Measurements from ENCODE around the gene GGACT. TPM values are rescaled to one million over a fixed set of nuclear protein-coding genes. Genes with fewer than 3 reads are reported as not detected.
A peak's percentile ranks its signal among the peaks of the same experiment; 100 is the strongest.
"Not testable (repeated sequence)": the region's sequence is repeated elsewhere in the genome, so short reads cannot be mapped to it uniquely, and the experiment has no call there.

GGACT gene
- total RNA-seq, 2 experiments from 2014 or later = 4.7 to 9.9 TPM

DNA sequence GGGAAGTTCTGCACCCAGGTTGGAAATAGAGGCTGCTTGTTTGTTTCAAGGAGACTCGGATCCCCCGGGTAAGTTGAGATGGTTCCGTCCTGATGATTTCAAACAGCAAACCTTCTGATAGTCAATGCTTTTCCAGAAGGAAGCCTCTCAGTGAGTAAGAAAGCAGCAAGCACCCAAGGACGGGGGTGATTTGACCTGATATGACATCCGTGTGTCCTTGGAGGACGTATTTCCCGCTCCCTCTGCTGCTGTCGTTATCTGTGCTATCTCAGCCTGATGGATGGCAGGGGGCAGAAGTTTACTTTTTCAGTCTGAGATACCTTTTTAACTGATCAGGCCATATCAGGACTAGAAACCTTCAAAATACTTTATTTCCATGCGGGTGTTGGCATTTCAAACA, 5.7 kb upstream of the GGACT start:
- no peak overlapping the region for H3K27ac Mint-ChIP-seq
- CTCF ChIA-PET = interaction anchor here (1.1 kb wide), 1 partner anchor 8 kb away, joined by 3 read pairs; no protein-coding TSS in a partner anchor
- POLR2A ChIA-PET = no interaction called here

DNA sequence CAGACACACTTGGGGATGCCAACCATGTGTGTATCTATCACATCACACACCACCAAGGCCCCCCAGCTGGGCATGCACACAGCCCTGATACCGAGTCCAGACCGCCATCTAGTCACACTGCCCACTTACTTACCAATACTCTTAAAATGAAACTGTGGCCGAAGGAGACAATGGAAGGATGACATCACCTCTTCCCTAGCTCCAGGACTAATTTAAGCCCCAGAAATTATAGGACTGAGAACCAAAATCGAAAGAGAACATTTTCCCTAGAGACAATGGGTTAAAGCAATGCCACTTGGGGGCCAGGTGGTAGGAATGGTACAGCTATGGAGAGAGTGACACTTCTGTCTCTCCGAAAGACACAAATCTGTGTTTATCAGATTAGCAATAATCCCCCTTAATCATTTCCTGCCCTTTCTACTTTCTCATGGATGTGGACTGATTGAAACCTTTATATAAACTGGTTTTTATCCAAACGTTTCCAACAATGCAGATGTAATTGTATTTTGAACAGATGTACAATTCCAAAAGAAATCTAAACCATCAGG, 663 bp upstream of the GGACT start:
- peak overlapping the region; percentile 92 for H3K27ac Mint-ChIP-seq
- peaks cover 1% of the 10 kb centered on the region for H3K9me3 Mint-ChIP-seq
- CTCF ChIA-PET = interaction anchor here (1.0 to 2.7 kb wide), 7 partner anchors 9 to 21 kb away, joined by 3 to 11 read pairs (median 4); no protein-coding TSS in a partner anchor
- H3K4me1 Mint-ChIP-seq = peaks cover 59% of the 10 kb centered on the region
- POLR2A ChIA-PET = no interaction called here
- H3K27me3 Mint-ChIP-seq = no peaks in the 10 kb centered on the region
- DNase-seq = peak; percentile 9
- H3K4me3 Mint-ChIP-seq = peak overlapping the region; percentile 72
- H3K36me3 Mint-ChIP-seq (ENCODE audit: low read depth) = peaks cover 12% of the 10 kb centered on the region

More for the DNA sequence above, 5.7 kb upstream of the GGACT start:
- H3K4me1 Mint-ChIP-seq = peaks cover 15% of the 10 kb centered on the region
- no peak overlapping the region for H3K4me3 Mint-ChIP-seq
- no peaks in the 10 kb centered on the region for H3K36me3 Mint-ChIP-seq (ENCODE audit: low read depth)
- H3K27me3 Mint-ChIP-seq = peaks cover 2% of the 10 kb centered on the region
- H3K9me3 Mint-ChIP-seq = no peaks in the 10 kb centered on the region
- DNase-seq = no peak

GRCh38 chr13:100584896-100585295, 3.7 kb downstream of the GGACT start:
- Mint-ChIP-seq H3K4me3 (peak overlapping the region; percentile 21), H3K4me1 (peaks cover 75% of the 10 kb centered on the region), H3K36me3 (ENCODE audit: low read depth) (peaks cover 43% of the 10 kb centered on the region), H3K9me3 (peaks cover 4% of the 10 kb centered on the region), H3K27me3 (no peaks in the 10 kb centered on the region), H3K27ac (peak overlapping the region; percentile 77)
- DNase-seq = peak; percentile 45
- ChIA-PET CTCF (interaction anchor here (0.6 to 1.5 kb wide), 5 partner anchors 14 to 1128 kb away, joined by 3 to 5 read pairs (median 4); partner anchors contain the start of gene TMTC4), POLR2A (interaction anchor here (0.6 kb wide), 1 partner anchor 90 kb away, joined by 3 read pairs; the partner anchor contains the start of gene TMTC4)

DNA sequence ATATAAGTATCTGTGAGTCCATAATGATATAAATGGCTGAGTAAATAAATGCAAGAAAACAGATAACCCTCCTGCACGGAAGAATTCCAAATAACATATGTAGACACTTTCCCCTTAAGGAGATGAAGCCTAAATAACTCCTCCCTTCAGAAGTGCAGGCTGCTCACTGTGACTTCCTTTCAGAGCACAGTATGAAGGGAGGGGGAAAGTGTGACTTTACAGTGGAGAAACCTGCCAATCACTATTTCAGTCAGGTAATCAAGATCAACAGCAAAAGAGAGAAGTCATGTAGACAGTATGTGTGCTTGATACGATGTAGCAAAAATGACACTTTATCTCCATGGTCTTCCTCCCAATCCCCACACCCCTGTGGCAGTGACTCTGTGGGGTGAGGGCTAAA, 7.1 kb downstream of the GGACT start:
- CTCF ChIA-PET = no interaction called here

GRCh38 chr13:100581030-100581429, 7.6 kb downstream of the GGACT start:
- H3K4me3 Mint-ChIP-seq = no peak overlapping the region
- H3K9me3 Mint-ChIP-seq = peaks cover 4% of the 10 kb centered on the region
- CTCF ChIA-PET = interaction anchor here (0.8 to 1.3 kb wide), 2 partner anchors 8 to 94 kb away, joined by 3 to 4 read pairs; no protein-coding TSS in a partner anchor
- no peak overlapping the region for H3K27ac Mint-ChIP-seq
- peaks cover 49% of the 10 kb centered on the region for H3K4me1 Mint-ChIP-seq
- H3K27me3 Mint-ChIP-seq = no peaks in the 10 kb centered on the region
- POLR2A ChIA-PET = no interaction called here
- DNase-seq = no peak
- H3K36me3 Mint-ChIP-seq (ENCODE audit: low read depth) = peaks cover 47% of the 10 kb centered on the region

More for the DNA sequence above, 7.1 kb downstream of the GGACT start:
- H3K4me3 Mint-ChIP-seq = no peak overlapping the region
- peaks cover 4% of the 10 kb centered on the region for H3K9me3 Mint-ChIP-seq
- H3K27ac Mint-ChIP-seq = no peak overlapping the region
- H3K4me1 Mint-ChIP-seq = peaks cover 52% of the 10 kb centered on the region
- POLR2A ChIA-PET = no interaction called here
- peaks cover 48% of the 10 kb centered on the region for H3K36me3 Mint-ChIP-seq (ENCODE audit: low read depth)
- no peaks in the 10 kb centered on the region for H3K27me3 Mint-ChIP-seq
- no peak for DNase-seq

GRCh38 chr13:100580045-100580444, 8.5 kb downstream of the GGACT start:
- Mint-ChIP-seq H3K36me3 (ENCODE audit: low read depth) (peaks cover 46% of the 10 kb centered on the region), H3K27ac (no peak overlapping the region), H3K9me3 (peaks cover 4% of the 10 kb centered on the region), H3K4me1 (peaks cover 44% of the 10 kb centered on the region), H3K4me3 (no peak overlapping the region), H3K27me3 (no peaks in the 10 kb centered on the region)
- ChIA-PET CTCF (interaction anchor here (0.8 to 1.3 kb wide), 2 partner anchors 9 to 95 kb away, joined by 3 to 4 read pairs; no protein-coding TSS in a partner anchor), POLR2A (no interaction called here)
- no peak for DNase-seq

GRCh38 chr13:100577239-100577638, 11.3 kb downstream of the GGACT start:
- H3K27ac Mint-ChIP-seq, H3K27me3 Mint-ChIP-seq, CTCF ChIA-PET, DNase-seq, H3K4me3 Mint-ChIP-seq, H3K9me3 Mint-ChIP-seq, POLR2A ChIA-PET: not testable (repeated sequence)
- Mint-ChIP-seq H3K36me3 (ENCODE audit: low read depth) (peaks cover 33% of the 10 kb centered on the region), H3K4me1 (peaks cover 42% of the 10 kb centered on the region)

DNA sequence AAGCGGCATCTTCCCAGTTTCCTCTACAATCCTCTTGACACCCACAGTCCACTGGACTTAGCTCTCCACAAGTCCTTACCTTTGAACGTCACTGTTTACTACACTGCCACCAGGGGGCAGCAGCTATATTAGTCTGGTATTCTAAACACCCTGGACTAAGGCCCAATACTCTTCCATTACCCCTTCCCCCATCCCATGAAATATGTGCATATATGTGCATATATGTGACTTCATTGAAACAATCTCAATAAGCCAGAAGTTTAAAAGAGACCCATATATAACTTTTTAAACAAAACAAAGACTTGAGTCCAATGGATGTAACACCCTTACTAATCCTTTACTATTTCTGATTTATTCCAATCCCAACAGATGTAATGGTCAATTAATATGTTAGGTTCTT, 15.5 kb downstream of the GGACT start:
- Mint-ChIP-seq H3K4me3 (no peak overlapping the region), H3K27ac (no peak overlapping the region), H3K4me1 (peaks cover 28% of the 10 kb centered on the region), H3K9me3 (no peaks in the 10 kb centered on the region), H3K36me3 (ENCODE audit: low read depth) (peaks cover 10% of the 10 kb centered on the region), H3K27me3 (no peaks in the 10 kb centered on the region)
- CTCF ChIA-PET = interaction anchor here (0.6 to 2.9 kb wide), 10 partner anchors 10 to 214 kb away, joined by 3 to 11 read pairs (median 3); no protein-coding TSS in a partner anchor
- POLR2A ChIA-PET = no interaction called here
- peak; percentile 81 for DNase-seq

DNA sequence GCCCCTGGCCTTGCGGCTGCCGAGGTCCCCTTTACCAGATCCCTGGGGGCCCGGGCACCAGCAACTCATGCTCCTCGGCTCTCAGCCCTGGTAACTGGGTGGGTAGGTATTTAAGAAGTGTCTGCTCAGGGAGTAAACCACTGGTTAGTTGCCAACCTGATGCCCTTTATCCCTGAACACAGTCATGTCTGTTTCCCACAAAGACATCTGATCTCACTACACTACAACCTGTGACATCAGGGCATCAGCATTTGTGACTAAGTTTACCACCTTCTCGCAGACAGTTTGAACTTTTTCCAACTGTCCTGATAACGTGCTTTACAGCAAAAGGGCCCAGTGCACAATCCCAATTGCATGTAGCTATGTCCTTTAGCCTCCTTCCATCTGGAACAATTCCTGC, 22.0 kb downstream of the GGACT start:
- H3K4me3 Mint-ChIP-seq = no peak overlapping the region
- ChIA-PET POLR2A (no interaction called here), CTCF (no interaction called here)
- H3K27ac Mint-ChIP-seq = no peak overlapping the region
- H3K4me1 Mint-ChIP-seq = no peaks in the 10 kb centered on the region
- peaks cover 4% of the 10 kb centered on the region for H3K36me3 Mint-ChIP-seq (ENCODE audit: low read depth)
- H3K27me3 Mint-ChIP-seq = no peaks in the 10 kb centered on the region
- H3K9me3 Mint-ChIP-seq = peaks cover 4% of the 10 kb centered on the region
- DNase-seq = no peak

- peaks cover 4% of the 10 kb centered on the region for H3K9me3 Mint-ChIP-seq
- no peaks in the 10 kb centered on the region for H3K27me3 Mint-ChIP-seq
- peaks cover 4% of the 10 kb centered on the region for H3K36me3 Mint-ChIP-seq (ENCODE audit: low read depth)
- no peaks in the 10 kb centered on the region for H3K4me1 Mint-ChIP-seq
- no peak for DNase-seq
- CTCF ChIA-PET = no interaction called here
- POLR2A ChIA-PET = no interaction called here
- no peak overlapping the region for H3K4me3 Mint-ChIP-seq
- no peak overlapping the region for H3K27ac Mint-ChIP-seq
Observed at GRCh38 chr13:100565286-100565685, 23.3 kb downstream of the GGACT start.

DNA sequence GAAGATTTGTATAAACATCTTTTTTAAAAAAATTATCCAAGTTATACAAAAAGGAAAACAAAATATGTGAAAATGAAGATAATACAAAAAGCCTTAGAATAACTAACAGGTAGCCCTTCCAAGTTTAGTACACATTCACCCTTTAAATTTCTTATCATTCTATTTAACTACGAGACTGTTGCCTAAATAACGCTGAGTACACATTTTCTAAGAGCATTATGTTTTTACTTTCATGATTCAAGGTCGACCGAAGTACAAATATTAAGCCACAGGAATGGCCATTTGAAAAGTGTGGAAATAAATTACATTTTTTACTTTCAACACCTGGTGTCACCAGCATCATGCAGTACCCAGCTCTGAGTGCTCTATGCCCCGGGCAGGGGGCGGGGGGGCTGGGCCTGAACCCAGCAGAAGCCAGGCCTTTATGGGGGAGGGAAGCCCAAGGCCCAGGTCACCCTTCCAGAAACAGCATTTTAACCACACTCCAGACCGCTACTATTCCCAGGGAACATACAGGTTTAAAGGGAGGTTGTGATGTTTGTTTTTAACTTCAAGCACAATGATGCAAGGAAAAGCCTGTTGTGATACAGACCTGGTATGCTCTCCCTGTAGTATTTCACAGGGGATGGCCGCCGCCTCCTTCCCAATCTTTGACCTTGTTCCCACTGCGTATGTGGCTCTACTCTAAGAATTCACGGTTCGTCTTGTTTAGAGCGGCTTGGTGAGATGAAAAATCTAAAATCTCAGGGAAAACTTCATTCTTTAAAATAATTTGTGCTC, 24.0 kb downstream of the GGACT start:
- H3K27me3 Mint-ChIP-seq = no peaks in the 10 kb centered on the region
- DNase-seq = no peak
- H3K4me3 Mint-ChIP-seq = no peak overlapping the region
- H3K36me3 Mint-ChIP-seq (ENCODE audit: low read depth) = peaks cover 4% of the 10 kb centered on the region
- no peak overlapping the region for H3K27ac Mint-ChIP-seq
- no peaks in the 10 kb centered on the region for H3K4me1 Mint-ChIP-seq
- POLR2A ChIA-PET = no interaction called here
- H3K9me3 Mint-ChIP-seq = peaks cover 4% of the 10 kb centered on the region
- CTCF ChIA-PET = no interaction called here

GRCh38 chr13:100563779-100564178, 24.8 kb downstream of the GGACT start:
- Mint-ChIP-seq H3K27me3 (no peaks in the 10 kb centered on the region), H3K4me3 (no peak overlapping the region), H3K27ac (no peak overlapping the region), H3K4me1 (no peaks in the 10 kb centered on the region), H3K9me3 (peaks cover 4% of the 10 kb centered on the region), H3K36me3 (ENCODE audit: low read depth) (peaks cover 4% of the 10 kb centered on the region)
- no peak for DNase-seq
- CTCF ChIA-PET = no interaction called here
- POLR2A ChIA-PET = no interaction called here

- ChIA-PET POLR2A (no interaction called here), CTCF (interaction anchor here (2.2 kb wide), 1 partner anchor 13 kb away, joined by 7 read pairs; no protein-coding TSS in a partner anchor)
- H3K36me3 Mint-ChIP-seq (ENCODE audit: low read depth) = peaks cover 4% of the 10 kb centered on the region
- no peak for DNase-seq
- no peak overlapping the region for H3K27ac Mint-ChIP-seq
- H3K4me3 Mint-ChIP-seq = no peak overlapping the region
- H3K4me1 Mint-ChIP-seq = no peaks in the 10 kb centered on the region
- H3K27me3 Mint-ChIP-seq = no peaks in the 10 kb centered on the region
- peaks cover 4% of the 10 kb centered on the region for H3K9me3 Mint-ChIP-seq
Observed at GRCh38 chr13:100561599-100562204, 26.9 kb downstream of the GGACT start.
